ENCODE measurements around the gene MTHFD1L.

MTHFD1L gene

GRCh38 chr6:150967910-150968309 is 102.4 kb downstream of the MTHFD1L start:
- in situ Hi-C loops (cut with MboI; ENCODE audit: low pct_unique_long_range_greater_than_20kb, low sequenced_read_pairs), result no loop called here
- peak; percentile 18 for DNase-seq

GRCh38 chr6:150969901-150970300 is 104.4 kb downstream of the MTHFD1L start:
- in situ Hi-C loops (cut with MboI; ENCODE audit: low pct_unique_long_range_greater_than_20kb, low sequenced_read_pairs), result no loop called here
- no peak for DNase-seq

GRCh38 chr6:150971219-150971618 is 105.7 kb downstream of the MTHFD1L start:
- no peak for DNase-seq
- in situ Hi-C loops (cut with MboI; ENCODE audit: low pct_unique_long_range_greater_than_20kb, low sequenced_read_pairs), result no loop called here

- in situ Hi-C loops (cut with MboI; ENCODE audit: low pct_unique_long_range_greater_than_20kb, low sequenced_read_pairs), result no loop called here
- DNase-seq, result no peak
These were observed 109.6 kb downstream of the MTHFD1L start for GRCh38 chr6:150975136-150975535.

DNA sequence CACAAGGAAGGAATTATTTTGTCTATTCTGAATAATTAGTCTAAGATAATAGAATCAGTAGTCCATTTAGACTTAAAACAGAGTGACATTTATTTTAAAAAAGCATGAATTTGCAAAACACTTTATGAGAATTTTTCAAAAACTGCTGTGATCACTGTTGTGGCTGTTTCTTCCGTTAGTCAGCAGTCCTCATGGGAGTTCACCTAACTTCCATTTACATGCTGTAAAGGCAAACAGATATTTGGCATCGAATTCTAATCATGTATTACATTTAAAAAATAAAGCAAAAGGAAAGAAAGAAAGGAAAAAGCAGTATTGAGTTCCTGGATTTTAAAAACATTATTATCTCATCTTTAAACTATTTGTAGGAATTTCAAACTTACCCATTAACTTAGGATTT is 111.8 kb downstream of the MTHFD1L start:
- no peak for DNase-seq
- in situ Hi-C loops (cut with MboI; ENCODE audit: low pct_unique_long_range_greater_than_20kb, low sequenced_read_pairs), result no loop called here

DNA sequence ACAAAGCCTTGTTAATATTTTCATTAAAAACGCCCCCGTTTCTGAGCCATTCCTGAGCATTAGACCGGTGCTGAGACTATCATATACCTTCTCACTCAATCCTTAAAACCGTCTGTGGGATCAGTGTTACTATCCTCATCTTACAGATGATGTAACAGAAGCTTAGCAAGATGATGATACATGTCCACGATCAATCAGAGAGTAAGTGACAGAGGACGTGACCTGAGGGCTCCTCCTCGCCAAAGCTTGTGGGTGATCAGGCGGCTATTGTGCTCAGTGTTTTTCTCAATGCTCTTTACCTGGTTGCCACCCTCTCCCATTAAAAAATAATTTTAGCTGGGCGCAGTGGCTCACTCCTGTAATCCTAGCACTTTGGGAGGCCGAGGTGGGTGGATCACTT is 113.1 kb downstream of the MTHFD1L start:
- DNase-seq, result no peak
- in situ Hi-C loops (cut with MboI; ENCODE audit: low pct_unique_long_range_greater_than_20kb, low sequenced_read_pairs), result no loop called here

DNA sequence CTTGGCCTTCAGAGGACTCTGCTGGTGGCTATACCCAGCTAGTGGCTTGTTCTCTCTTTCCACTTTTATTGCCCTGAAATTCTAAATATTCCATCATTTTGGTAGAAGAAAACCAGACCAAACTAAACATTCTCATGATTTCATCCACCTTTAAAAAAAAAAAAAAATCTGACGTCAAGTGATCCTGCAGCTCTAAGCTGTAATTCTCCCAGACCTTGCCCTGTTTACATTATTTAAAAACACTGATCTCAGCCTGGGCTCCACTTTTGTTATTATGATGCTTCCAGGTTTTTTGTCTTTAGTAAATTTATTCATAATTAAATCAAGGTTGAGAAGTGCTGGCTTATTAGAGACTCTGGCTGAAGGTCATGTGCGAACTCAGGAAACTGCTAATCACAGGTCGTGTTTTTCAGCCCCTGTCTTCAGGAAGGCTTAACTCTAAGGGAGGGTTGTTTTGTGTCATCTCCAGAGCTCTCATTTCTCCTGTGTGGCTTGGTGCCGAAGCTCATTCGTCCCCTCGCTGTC is 114.4 kb downstream of the MTHFD1L start:
- DNase-seq, result no peak
- in situ Hi-C loops (cut with MboI; ENCODE audit: low pct_unique_long_range_greater_than_20kb, low sequenced_read_pairs), result no loop called here

- in situ Hi-C loops (cut with MboI; ENCODE audit: low pct_unique_long_range_greater_than_20kb, low sequenced_read_pairs), result no loop called here
- no peak for DNase-seq
These were observed 115.6 kb downstream of the MTHFD1L start for GRCh38 chr6:150981095-150981494.

DNA sequence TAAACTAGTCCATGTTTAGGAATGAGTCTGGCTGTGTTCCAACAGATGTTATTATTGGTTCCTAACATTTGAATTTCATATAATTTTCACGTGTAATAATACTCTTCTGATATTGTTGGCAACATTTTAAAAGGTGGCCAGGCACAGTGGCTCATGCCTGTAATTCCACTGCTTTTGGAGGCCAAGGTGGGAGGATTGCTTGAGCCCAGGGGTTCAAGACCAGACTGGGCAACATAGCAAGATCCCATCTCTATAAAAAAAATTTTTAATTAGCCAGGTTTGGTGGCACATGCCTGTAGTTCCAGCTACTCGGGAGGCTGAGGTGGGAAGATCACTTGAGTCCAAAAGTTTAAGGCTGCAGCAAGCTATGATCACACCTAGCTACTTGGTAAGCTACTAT is 116.2 kb downstream of the MTHFD1L start:
- in situ Hi-C loops (cut with MboI; ENCODE audit: low pct_unique_long_range_greater_than_20kb, low sequenced_read_pairs), result no loop called here
- DNase-seq, result no peak

- in situ Hi-C loops (cut with MboI; ENCODE audit: low pct_unique_long_range_greater_than_20kb, low sequenced_read_pairs), result no loop called here
- DNase-seq, result no peak
These were observed 121.9 kb downstream of the MTHFD1L start for GRCh38 chr6:150987371-150987828.

GRCh38 chr6:150987855-150988464 is 122.5 kb downstream of the MTHFD1L start:
- DNase-seq, result no peak

GRCh38 chr6:150991487-150991886 is 126.0 kb downstream of the MTHFD1L start:
- in situ Hi-C loops (cut with MboI; ENCODE audit: low pct_unique_long_range_greater_than_20kb, low sequenced_read_pairs), result no loop called here
- DNase-seq, result no peak

More at GRCh38 chr6:150987855-150988464, 122.5 kb downstream of the MTHFD1L start:
- in situ Hi-C loops (cut with MboI; ENCODE audit: low pct_unique_long_range_greater_than_20kb, low sequenced_read_pairs), result no loop called here

DNA sequence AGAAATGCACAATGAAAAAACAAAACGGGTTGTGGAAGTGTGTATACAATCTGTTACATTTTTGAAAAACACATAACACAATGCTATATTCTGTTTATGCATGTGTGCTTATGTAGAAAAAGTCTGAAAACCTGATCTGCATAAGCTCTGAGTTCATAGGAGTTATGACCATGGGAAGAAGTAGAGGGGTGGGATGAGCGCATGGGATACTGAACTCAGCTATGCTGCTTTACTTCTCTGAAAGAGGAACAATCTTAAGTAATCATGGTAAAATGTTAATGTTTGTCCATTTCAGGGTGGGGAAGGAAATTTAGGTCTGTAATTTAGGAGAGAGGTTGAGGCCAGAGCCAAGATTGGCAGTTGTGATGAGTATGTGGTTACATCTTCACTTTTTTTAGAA is 126.8 kb downstream of the MTHFD1L start:
- DNase-seq, result peak; percentile 5
- in situ Hi-C loops (cut with MboI; ENCODE audit: low pct_unique_long_range_greater_than_20kb, low sequenced_read_pairs), result no loop called here

DNA sequence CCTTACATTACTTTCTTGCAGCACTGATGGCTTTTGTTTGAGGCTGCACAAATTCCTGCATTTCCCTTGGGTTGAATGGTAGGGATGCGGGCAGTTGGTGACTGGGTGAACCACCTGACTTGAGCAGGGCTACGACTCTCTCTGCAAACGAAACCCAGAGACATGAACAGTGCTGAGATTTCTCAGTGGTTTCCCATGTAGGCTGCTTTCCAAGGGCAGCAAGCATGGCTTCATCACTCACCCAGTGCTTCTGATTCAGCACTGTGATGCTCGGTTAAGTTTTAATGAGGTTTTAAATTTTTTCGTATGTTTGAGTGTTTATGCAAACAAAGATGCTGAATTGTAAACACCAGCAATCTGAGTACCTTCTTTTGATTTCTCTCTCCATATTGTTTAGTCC is 127.2 kb downstream of the MTHFD1L start:
- in situ Hi-C loops (cut with MboI; ENCODE audit: low pct_unique_long_range_greater_than_20kb, low sequenced_read_pairs), result no loop called here
- no peak for DNase-seq

- no peak for DNase-seq
- in situ Hi-C loops (cut with MboI; ENCODE audit: low pct_unique_long_range_greater_than_20kb, low sequenced_read_pairs), result no loop called here
These were observed 127.8 kb downstream of the MTHFD1L start for GRCh38 chr6:150993253-150993652.

DNA sequence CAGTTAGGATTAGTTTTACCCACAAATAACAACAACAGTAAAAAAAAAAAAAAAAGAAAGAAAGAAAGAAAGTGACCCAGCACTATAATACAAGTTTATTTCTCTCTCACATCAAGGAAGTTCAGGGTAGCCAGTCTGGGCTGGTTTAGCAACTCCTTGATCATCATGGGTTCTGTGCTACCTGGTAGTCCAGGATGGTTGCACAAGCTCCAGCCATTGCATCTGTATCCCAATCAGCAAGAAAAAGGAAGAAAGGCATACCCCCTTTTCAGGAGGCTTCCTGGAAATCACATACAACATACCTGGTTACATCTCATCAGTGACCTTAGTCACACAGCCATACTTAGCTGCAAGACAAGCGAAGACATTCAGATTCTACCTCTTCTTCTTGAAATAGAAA is 128.5 kb downstream of the MTHFD1L start:
- in situ Hi-C loops (cut with MboI; ENCODE audit: low pct_unique_long_range_greater_than_20kb, low sequenced_read_pairs), result no loop called here
- no peak for DNase-seq

DNA sequence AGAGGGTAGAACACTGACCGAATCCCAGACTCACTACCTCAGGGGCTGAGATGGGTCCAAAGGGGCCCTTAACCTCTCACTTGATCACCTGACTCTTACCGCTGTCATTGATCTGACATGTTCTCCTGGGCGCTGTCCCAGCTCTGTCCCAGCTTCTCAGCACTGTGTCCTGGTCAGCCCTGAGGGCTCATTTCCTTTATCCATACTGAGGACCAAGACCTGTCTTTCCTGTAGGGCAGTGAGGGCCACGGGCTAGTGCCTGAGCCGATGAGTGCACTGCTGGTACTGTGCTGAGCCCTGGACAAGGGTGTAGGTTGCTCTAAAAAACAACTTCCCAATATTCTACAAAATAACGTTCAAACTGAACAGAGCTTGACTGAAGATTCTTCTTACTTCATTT is 131.5 kb downstream of the MTHFD1L start:
- DNase-seq, result no peak
- in situ Hi-C loops (cut with MboI; ENCODE audit: low pct_unique_long_range_greater_than_20kb, low sequenced_read_pairs), result no loop called here

GRCh38 chr6:150999107-150999506 is 133.6 kb downstream of the MTHFD1L start:
- DNase-seq, result no peak
- in situ Hi-C loops (cut with MboI; ENCODE audit: low pct_unique_long_range_greater_than_20kb, low sequenced_read_pairs), result no loop called here

DNA sequence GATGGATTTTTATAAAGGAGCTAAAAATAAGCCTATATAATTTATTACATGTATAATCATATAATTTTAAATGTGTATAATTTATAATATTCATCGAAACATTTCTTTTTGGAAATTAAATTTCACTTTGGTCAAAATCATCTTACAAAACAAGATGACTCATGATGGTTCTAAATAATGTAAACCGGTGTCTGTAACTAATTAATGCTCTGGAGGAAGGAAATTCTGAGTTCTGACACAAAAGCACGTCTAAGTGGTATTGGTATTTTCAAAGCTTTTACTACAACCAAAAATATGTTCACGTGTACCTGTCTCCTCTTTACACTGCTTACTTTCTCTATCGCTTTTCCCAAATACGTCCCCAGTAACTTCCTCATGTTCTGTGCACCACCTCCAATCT is 134.1 kb downstream of the MTHFD1L start:
- in situ Hi-C loops (cut with MboI; ENCODE audit: low pct_unique_long_range_greater_than_20kb, low sequenced_read_pairs), result no loop called here
- no peak for DNase-seq

GRCh38 chr6:151001387-151002056 is 136.0 kb downstream of the MTHFD1L start:
- DNase-seq, result no peak
- in situ Hi-C loops (cut with MboI; ENCODE audit: low pct_unique_long_range_greater_than_20kb, low sequenced_read_pairs), result loop anchor here (25.0 kb wide), 1 partner anchor 311 kb away; no protein-coding TSS in a partner anchor

DNA sequence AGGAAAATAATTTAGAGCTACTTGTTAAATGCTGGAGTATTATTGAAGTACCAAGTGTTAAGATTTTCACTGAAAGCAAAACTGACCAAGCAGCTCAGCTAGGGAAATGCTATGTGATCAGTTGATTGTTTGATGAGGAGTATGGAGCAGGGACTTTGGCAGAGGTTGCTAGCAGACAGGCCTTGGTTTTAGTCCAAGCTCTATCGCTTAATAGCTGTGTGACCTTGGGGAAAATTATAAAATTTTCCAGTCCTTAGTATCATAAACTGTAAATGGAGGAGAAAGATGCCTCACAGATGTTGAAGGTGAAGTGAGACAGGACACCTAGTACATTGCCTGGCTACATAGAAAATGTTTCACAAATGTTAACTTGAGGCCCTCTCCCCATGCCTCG is 136.6 kb downstream of the MTHFD1L start:
- no peak for DNase-seq
- in situ Hi-C loops (cut with MboI; ENCODE audit: low pct_unique_long_range_greater_than_20kb, low sequenced_read_pairs), result loop anchor here (25.0 kb wide), 1 partner anchor 310 kb away; no protein-coding TSS in a partner anchor
